ENCODE measurements around the gene NFATC2IP. TPM values are rescaled to one million over a fixed set of nuclear protein-coding genes. Genes with fewer than 3 reads are reported as not detected.
A peak's percentile ranks its signal among the peaks of the same experiment; 100 is the strongest.

Gene NFATC2IP
- total RNA-seq, 1 donor from 2014 or later: 32.6 TPM

GRCh38 chr16:28981517-28981916 is 30.8 kb downstream of the NFATC2IP start:
- FAIRE-seq (no peak), DNase-seq (ENCODE audit: low read depth) (no peak)
- H3K4me1 Mint-ChIP-seq (ENCODE audit: low read depth, unreplicated experiment): peaks cover 2% of the 10 kb centered on the region
- no peak overlapping the region for H2AFZ ChIP-seq (ENCODE audit: low read depth, low read length)
- no peaks in the 10 kb centered on the region for H3K27me3 ChIP-seq (ENCODE audit: insufficient read depth, low read length)
- no peaks in the 10 kb centered on the region for H3K9me3 Mint-ChIP-seq (ENCODE audit: unreplicated experiment)
- no peak overlapping the region for H3K27ac ChIP-seq (ENCODE audit: low read depth, low read length)
- H3K4me2 ChIP-seq (ENCODE audit: low read length): no peak overlapping the region
- H3K4me3 Mint-ChIP-seq (ENCODE audit: unreplicated experiment): no peak overlapping the region
- peaks cover 22% of the 10 kb centered on the region for H3K36me3 Mint-ChIP-seq (ENCODE audit: low read depth, unreplicated experiment)
- no peaks in the 10 kb centered on the region for H3K4me1 ChIP-seq (ENCODE audit: insufficient read depth, low read length)
- peaks cover 15% of the 10 kb centered on the region for H4K20me1 ChIP-seq (ENCODE audit: insufficient read depth, low read length)
- no peak for TF ChIP-seq EZH2 (IDR thresholded peaks at IDR 0.05; ENCODE audit: insufficient read depth, low read length)
- peak; percentile 36 for TF ChIP-seq CTCF (IDR thresholded peaks at IDR 0.05; ENCODE audit: insufficient read depth, low read depth, low read length)
- H3K4me3 ChIP-seq (ENCODE audit: insufficient read depth, low read depth, low read length): no peak overlapping the region
- peaks cover 13% of the 10 kb centered on the region for H3K79me2 ChIP-seq (ENCODE audit: insufficient read depth, low read length)
- H3K27me3 Mint-ChIP-seq (ENCODE audit: low read depth, unreplicated experiment): no peaks in the 10 kb centered on the region
- no peak overlapping the region for H3K9ac ChIP-seq (ENCODE audit: low read length)
- H3K27ac Mint-ChIP-seq (ENCODE audit: unreplicated experiment): no peak overlapping the region
- H3K36me3 ChIP-seq (ENCODE audit: insufficient read depth, low read length): peaks cover 3% of the 10 kb centered on the region
- H3K9me3 ChIP-seq (ENCODE audit: insufficient read depth, low read depth, low read length): peaks cover 3% of the 10 kb centered on the region

GRCh38 chr16:28982418-28982817 is 31.7 kb downstream of the NFATC2IP start:
- Histone ChIP-seq H3K27ac (ENCODE audit: low read depth, low read length) (no peak overlapping the region), H3K36me3 (ENCODE audit: insufficient read depth, low read length) (peaks cover 3% of the 10 kb centered on the region), H3K4me2 (ENCODE audit: low read length) (no peak overlapping the region), H3K27me3 (ENCODE audit: insufficient read depth, low read length) (no peaks in the 10 kb centered on the region), H3K79me2 (ENCODE audit: insufficient read depth, low read length) (peaks cover 7% of the 10 kb centered on the region), H3K9me3 (ENCODE audit: insufficient read depth, low read depth, low read length) (peaks cover 3% of the 10 kb centered on the region), H4K20me1 (ENCODE audit: insufficient read depth, low read length) (peaks cover 12% of the 10 kb centered on the region), H3K4me3 (ENCODE audit: insufficient read depth, low read depth, low read length) (no peak overlapping the region), H3K9ac (ENCODE audit: low read length) (no peak overlapping the region), H3K4me1 (ENCODE audit: insufficient read depth, low read length) (no peaks in the 10 kb centered on the region), H2AFZ (ENCODE audit: low read depth, low read length) (no peak overlapping the region)
- Mint-ChIP-seq H3K27me3 (ENCODE audit: low read depth, unreplicated experiment) (no peaks in the 10 kb centered on the region), H3K27ac (ENCODE audit: unreplicated experiment) (no peak overlapping the region), H3K4me3 (ENCODE audit: unreplicated experiment) (no peak overlapping the region), H3K9me3 (ENCODE audit: unreplicated experiment) (peaks cover 2% of the 10 kb centered on the region), H3K36me3 (ENCODE audit: low read depth, unreplicated experiment) (peaks cover 25% of the 10 kb centered on the region), H3K4me1 (ENCODE audit: low read depth, unreplicated experiment) (peaks cover 2% of the 10 kb centered on the region)
- TF ChIP-seq CTCF (IDR thresholded peaks at IDR 0.05; ENCODE audit: insufficient read depth, low read depth, low read length) (no peak), EZH2 (IDR thresholded peaks at IDR 0.05; ENCODE audit: insufficient read depth, low read length) (no peak)
- FAIRE-seq (no peak), DNase-seq (ENCODE audit: low read depth) (no peak)

GRCh38 chr16:28982949-28983348 is 32.2 kb downstream of the NFATC2IP start:
- H3K4me2 ChIP-seq (ENCODE audit: low read length): no peak overlapping the region
- no peaks in the 10 kb centered on the region for H3K4me1 ChIP-seq (ENCODE audit: insufficient read depth, low read length)
- H3K27me3 Mint-ChIP-seq (ENCODE audit: low read depth, unreplicated experiment): no peaks in the 10 kb centered on the region
- H3K4me3 Mint-ChIP-seq (ENCODE audit: unreplicated experiment): no peak overlapping the region
- H3K4me1 Mint-ChIP-seq (ENCODE audit: low read depth, unreplicated experiment): peaks cover 2% of the 10 kb centered on the region
- no peaks in the 10 kb centered on the region for H3K27me3 ChIP-seq (ENCODE audit: insufficient read depth, low read length)
- FAIRE-seq (no peak), DNase-seq (ENCODE audit: low read depth) (no peak)
- peaks cover 25% of the 10 kb centered on the region for H3K36me3 Mint-ChIP-seq (ENCODE audit: low read depth, unreplicated experiment)
- peaks cover 1% of the 10 kb centered on the region for H3K79me2 ChIP-seq (ENCODE audit: insufficient read depth, low read length)
- no peak for TF ChIP-seq EZH2 (IDR thresholded peaks at IDR 0.05; ENCODE audit: insufficient read depth, low read length)
- no peak for TF ChIP-seq CTCF (IDR thresholded peaks at IDR 0.05; ENCODE audit: insufficient read depth, low read depth, low read length)
- H4K20me1 ChIP-seq (ENCODE audit: insufficient read depth, low read length): peaks cover 7% of the 10 kb centered on the region
- no peak overlapping the region for H3K27ac ChIP-seq (ENCODE audit: low read depth, low read length)
- H3K27ac Mint-ChIP-seq (ENCODE audit: unreplicated experiment): no peak overlapping the region
- no peak overlapping the region for H3K9ac ChIP-seq (ENCODE audit: low read length)
- H2AFZ ChIP-seq (ENCODE audit: low read depth, low read length): no peak overlapping the region
- H3K36me3 ChIP-seq (ENCODE audit: insufficient read depth, low read length): peaks cover 3% of the 10 kb centered on the region
- H3K9me3 Mint-ChIP-seq (ENCODE audit: unreplicated experiment): peaks cover 2% of the 10 kb centered on the region
- peaks cover 3% of the 10 kb centered on the region for H3K9me3 ChIP-seq (ENCODE audit: insufficient read depth, low read depth, low read length)
- no peak overlapping the region for H3K4me3 ChIP-seq (ENCODE audit: insufficient read depth, low read depth, low read length)

All from astrocyte (in vitro differentiated cells and primary cell).